Measurements from ENCODE around the gene TCERG1L.

The TCERG1L gene

DNA sequence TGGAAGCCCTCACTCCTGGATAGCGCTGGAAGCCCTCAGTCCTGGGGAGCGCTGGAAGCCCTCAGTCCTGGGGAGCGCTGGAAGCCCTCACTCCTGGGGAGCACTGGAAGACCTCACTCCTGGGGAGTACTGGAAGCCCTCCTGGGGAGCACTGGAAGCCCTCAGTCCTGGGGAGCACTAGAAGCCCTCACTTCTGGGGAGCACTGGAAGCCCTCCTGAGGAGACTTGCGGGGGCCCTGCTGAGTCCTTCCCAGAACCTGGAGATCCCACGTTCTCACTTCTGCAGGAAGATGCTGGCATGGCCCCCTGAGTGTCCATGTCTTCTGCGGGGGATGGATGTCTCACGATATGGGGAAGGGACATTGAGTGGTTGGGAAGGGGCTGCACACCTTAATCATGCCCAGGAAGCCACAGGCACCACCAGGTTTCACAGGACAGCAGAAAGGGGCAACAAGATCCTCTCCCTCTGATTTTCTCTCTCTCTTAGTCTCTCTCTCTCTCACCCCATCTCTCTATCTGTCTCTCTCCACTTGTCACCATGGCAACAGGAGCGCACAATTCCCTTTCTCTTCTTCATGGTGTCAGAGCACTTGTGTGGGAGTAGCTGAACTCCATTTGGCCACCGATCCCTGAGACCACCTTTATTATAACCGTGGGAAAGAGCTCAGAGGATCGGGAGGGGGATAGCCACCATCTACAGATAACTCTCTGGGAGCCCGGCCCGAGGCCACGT lies 267.0 kb downstream of the TCERG1L start:
- no peak for TF ChIP-seq ZBTB7A (IDR thresholded peaks at IDR 0.05; ENCODE audit: low read depth)
- no peak for TF ChIP-seq CEBPB (IDR thresholded peaks at IDR 0.05)
- TF ChIP-seq EP300 (IDR thresholded peaks at IDR 0.05; ENCODE audit: borderline replicate concordance) = no peak
- no peak for TF ChIP-seq YY1 (IDR thresholded peaks at IDR 0.05; ENCODE audit: low read depth)
- no peak for TF ChIP-seq TCF12 (IDR thresholded peaks at IDR 0.05; ENCODE audit: low read depth)
- TF ChIP-seq, protein P1, sequence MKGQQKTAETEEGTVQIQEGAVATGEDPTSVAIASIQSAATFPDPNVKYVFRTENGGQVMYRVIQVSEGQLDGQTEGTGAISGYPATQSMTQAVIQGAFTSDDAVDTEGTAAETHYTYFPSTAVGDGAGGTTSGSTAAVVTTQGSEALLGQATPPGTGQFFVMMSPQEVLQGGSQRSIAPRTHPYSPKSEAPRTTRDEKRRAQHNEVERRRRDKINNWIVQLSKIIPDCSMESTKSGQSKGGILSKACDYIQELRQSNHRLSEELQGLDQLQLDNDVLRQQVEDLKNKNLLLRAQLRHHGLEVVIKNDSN (IDR thresholded peaks at IDR 0.05) = no peak
- no peak for TF ChIP-seq RAD21 (IDR thresholded peaks at IDR 0.05; ENCODE audit: low read depth)
- TF ChIP-seq, protein P2, sequence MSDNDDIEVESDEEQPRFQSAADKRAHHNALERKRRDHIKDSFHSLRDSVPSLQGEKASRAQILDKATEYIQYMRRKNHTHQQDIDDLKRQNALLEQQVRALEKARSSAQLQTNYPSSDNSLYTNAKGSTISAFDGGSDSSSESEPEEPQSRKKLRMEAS (IDR thresholded peaks at IDR 0.05) = no peak
- no peak for TF ChIP-seq TAF1 (IDR thresholded peaks at IDR 0.05; ENCODE audit: low read depth)
- TF ChIP-seq, protein P3, sequence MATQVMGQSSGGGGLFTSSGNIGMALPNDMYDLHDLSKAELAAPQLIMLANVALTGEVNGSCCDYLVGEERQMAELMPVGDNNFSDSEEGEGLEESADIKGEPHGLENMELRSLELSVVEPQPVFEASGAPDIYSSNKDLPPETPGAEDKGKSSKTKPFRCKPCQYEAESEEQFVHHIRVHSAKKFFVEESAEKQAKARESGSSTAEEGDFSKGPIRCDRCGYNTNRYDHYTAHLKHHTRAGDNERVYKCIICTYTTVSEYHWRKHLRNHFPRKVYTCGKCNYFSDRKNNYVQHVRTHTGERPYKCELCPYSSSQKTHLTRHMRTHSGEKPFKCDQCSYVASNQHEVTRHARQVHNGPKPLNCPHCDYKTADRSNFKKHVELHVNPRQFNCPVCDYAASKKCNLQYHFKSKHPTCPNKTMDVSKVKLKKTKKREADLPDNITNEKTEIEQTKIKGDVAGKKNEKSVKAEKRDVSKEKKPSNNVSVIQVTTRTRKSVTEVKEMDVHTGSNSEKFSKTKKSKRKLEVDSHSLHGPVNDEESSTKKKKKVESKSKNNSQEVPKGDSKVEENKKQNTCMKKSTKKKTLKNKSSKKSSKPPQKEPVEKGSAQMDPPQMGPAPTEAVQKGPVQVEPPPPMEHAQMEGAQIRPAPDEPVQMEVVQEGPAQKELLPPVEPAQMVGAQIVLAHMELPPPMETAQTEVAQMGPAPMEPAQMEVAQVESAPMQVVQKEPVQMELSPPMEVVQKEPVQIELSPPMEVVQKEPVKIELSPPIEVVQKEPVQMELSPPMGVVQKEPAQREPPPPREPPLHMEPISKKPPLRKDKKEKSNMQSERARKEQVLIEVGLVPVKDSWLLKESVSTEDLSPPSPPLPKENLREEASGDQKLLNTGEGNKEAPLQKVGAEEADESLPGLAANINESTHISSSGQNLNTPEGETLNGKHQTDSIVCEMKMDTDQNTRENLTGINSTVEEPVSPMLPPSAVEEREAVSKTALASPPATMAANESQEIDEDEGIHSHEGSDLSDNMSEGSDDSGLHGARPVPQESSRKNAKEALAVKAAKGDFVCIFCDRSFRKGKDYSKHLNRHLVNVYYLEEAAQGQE (IDR thresholded peaks at IDR 0.05; ENCODE audit: low read depth) = no peak
- no peak for TF ChIP-seq FOXM1 (IDR thresholded peaks at IDR 0.05; ENCODE audit: borderline replicate concordance, low read depth)

DNA sequence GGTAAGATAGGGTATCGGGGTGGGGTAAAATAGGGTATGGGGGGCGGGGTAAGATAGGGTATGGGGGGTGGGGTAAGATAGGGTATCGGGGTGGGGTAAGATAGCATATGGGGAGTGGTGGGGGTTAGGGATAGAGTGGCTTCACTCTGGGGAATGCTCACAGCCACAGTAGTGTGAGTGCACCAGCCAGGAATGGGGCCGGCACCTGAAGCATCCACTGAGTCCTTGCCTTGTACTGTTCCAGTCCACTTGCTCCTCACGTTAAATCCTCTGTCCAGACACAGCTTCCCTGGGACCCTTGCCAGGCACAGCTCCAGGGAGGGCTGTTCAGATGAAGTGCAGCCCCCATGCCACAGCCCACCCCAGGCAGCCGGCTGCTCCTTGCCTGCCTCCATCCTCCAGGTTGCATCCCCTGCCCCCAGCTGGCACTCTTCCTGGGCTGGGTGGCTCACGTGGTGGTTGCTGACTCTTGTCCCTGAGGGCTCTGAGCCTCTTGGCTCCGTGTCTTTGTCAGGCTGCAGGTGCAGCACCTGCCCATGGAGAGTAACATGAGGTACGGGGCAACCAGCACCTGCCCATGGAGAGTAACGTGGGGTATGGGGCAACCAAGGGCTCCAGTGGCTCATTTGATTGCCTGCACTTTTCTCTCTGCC lies 268.4 kb downstream of the TCERG1L start:
- TF ChIP-seq YY1 (IDR thresholded peaks at IDR 0.05; ENCODE audit: low read depth) (no peak), EP300 (IDR thresholded peaks at IDR 0.05; ENCODE audit: borderline replicate concordance) (no peak), NFIC (IDR thresholded peaks at IDR 0.05) (no peak), TEAD4 (IDR thresholded peaks at IDR 0.05) (no peak), CREB1 (IDR thresholded peaks at IDR 0.05; ENCODE audit: low read depth) (no peak), RAD21 (IDR thresholded peaks at IDR 0.05; ENCODE audit: low read depth) (no peak), CEBPB (IDR thresholded peaks at IDR 0.05) (no peak)
- TF ChIP-seq, protein P1 (IDR thresholded peaks at IDR 0.05) = no peak
- TF ChIP-seq, protein P2 (IDR thresholded peaks at IDR 0.05) = no peak
- TF ChIP-seq, protein P3 (IDR thresholded peaks at IDR 0.05; ENCODE audit: low read depth) = no peak
